ENCODE data around the gene SLC9A9.

Gene SLC9A9

GRCh38 chr3:143617050-143617449 is 231.2 kb downstream of the SLC9A9 start:
- no peak overlapping the region for H3K4me3 Mint-ChIP-seq
- ATAC-seq: no peak
- H3K27ac Mint-ChIP-seq: no peak overlapping the region

GRCh38 chr3:143613226-143613625 is 235.0 kb downstream of the SLC9A9 start:
- Mint-ChIP-seq H3K4me1 (no peaks in the 10 kb centered on the region), H3K4me3 (no peak overlapping the region), H3K27me3 (no peaks in the 10 kb centered on the region), H3K27ac (no peak overlapping the region), H3K36me3 (peaks cover 12% of the 10 kb centered on the region), H3K9me3 (no peaks in the 10 kb centered on the region)
- ATAC-seq: no peak

More at GRCh38 chr3:143617050-143617449, 231.2 kb downstream of the SLC9A9 start:
- Mint-ChIP-seq H3K27me3 (no peaks in the 10 kb centered on the region), H3K4me1 (no peaks in the 10 kb centered on the region), H3K9me3 (no peaks in the 10 kb centered on the region), H3K36me3 (peaks cover 13% of the 10 kb centered on the region)

- Mint-ChIP-seq H3K36me3 (peaks cover 7% of the 10 kb centered on the region), H3K4me3 (no peak overlapping the region), H3K27me3 (no peaks in the 10 kb centered on the region), H3K4me1 (no peaks in the 10 kb centered on the region), H3K9me3 (no peaks in the 10 kb centered on the region), H3K27ac (no peak overlapping the region)
- no peak for ATAC-seq
Measured at GRCh38 chr3:143612541-143612940, 235.7 kb downstream of the SLC9A9 start.

GRCh38 chr3:143608966-143609365 is 239.3 kb downstream of the SLC9A9 start:
- Mint-ChIP-seq H3K4me1 (peaks cover 8% of the 10 kb centered on the region), H3K27me3 (no peaks in the 10 kb centered on the region), H3K36me3 (peaks cover 7% of the 10 kb centered on the region), H3K27ac (no peak overlapping the region), H3K9me3 (no peaks in the 10 kb centered on the region), H3K4me3 (no peak overlapping the region)
- no peak for ATAC-seq

- Mint-ChIP-seq H3K9me3 (no peaks in the 10 kb centered on the region), H3K4me1 (peaks cover 8% of the 10 kb centered on the region), H3K36me3 (no peaks in the 10 kb centered on the region), H3K27me3 (no peaks in the 10 kb centered on the region), H3K27ac (no peak overlapping the region), H3K4me3 (no peak overlapping the region)
- ATAC-seq: no peak
Measured at GRCh38 chr3:143605233-143605950, 242.9 kb downstream of the SLC9A9 start.

DNA sequence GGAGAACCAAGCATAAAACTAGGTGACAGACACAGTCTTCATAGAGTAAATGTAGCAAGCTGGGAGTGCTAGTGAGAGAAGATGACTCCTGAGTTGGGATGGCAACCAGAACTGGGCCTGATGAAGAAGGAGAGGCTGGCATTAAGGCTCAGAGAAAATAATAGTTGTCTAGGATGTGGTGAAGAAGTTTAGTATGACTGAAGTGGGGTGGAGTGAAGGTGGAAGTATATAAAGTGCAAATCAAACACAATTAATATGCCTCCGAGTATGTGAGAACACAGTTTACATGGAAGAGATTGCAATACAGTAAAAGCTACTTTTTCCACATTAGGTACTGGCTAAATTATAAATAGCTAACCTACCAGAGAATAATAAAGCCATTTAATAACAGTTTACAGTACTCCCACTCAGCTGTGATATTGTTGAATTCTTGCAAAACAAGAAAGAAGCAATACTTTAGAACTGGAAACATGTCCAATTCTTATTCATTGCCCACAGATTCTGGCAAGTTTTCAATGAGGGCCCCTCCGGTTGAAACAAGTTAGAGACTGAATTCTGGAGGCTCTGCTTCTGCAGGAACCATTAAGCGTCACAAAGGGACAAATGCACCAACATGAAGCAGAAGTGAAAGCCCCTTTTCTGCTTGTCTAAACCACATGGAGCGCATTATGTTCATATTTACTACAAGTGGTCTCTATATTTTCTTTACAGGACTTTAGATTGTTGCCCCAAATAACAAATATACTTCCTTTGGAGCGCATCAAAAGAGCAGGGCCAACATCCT is 243.7 kb downstream of the SLC9A9 start:
- peaks cover 8% of the 10 kb centered on the region for H3K4me1 Mint-ChIP-seq
- no peaks in the 10 kb centered on the region for H3K9me3 Mint-ChIP-seq
- no peaks in the 10 kb centered on the region for H3K27me3 Mint-ChIP-seq
- ATAC-seq: peak; percentile 67
- H3K4me3 Mint-ChIP-seq: no peak overlapping the region
- no peak overlapping the region for H3K27ac Mint-ChIP-seq
- no peaks in the 10 kb centered on the region for H3K36me3 Mint-ChIP-seq

GRCh38 chr3:143603774-143604173 is 244.5 kb downstream of the SLC9A9 start:
- ATAC-seq: no peak
- no peaks in the 10 kb centered on the region for H3K36me3 Mint-ChIP-seq
- H3K4me1 Mint-ChIP-seq: peaks cover 8% of the 10 kb centered on the region
- H3K27me3 Mint-ChIP-seq: no peaks in the 10 kb centered on the region
- H3K9me3 Mint-ChIP-seq: no peaks in the 10 kb centered on the region
- H3K4me3 Mint-ChIP-seq: no peak overlapping the region
- no peak overlapping the region for H3K27ac Mint-ChIP-seq

DNA sequence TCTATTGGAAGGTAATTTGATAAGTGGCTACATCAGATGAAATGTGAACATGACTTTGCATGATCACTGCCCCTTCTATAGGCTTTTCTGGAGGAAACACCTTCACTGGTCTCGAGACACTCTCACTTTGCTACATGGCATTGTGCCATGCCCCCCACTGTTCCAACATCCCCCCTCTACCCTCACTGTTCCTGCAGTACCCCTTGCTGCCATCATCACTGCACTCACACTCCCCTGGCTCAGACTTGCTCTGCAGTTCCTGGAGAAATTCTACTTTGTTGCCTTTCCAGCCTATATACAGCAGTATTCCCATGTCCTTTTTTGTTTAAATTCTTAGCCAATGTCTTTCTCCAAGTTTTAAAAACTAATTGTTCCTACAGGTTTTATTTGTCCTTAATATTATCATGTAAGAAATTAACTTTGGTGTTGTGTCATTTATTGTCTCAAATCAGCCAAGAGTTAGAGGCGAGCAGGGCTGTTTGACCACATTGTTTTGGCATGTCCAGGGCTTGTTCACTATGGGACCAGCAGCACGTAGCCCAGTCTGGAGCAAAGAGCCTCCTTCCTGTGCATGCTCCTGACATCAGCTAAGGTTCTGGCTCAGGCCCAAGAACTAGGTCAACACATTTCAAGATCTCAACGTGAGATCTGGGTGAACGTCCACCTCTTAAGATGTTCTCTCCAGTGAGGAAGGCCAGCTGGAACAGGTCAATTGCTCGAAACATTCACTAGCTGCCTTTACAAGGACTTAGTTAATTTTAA is 246.4 kb downstream of the SLC9A9 start:
- Mint-ChIP-seq H3K27ac (no peak overlapping the region), H3K4me3 (no peak overlapping the region), H3K9me3 (no peaks in the 10 kb centered on the region), H3K4me1 (peaks cover 8% of the 10 kb centered on the region), H3K27me3 (no peaks in the 10 kb centered on the region), H3K36me3 (no peaks in the 10 kb centered on the region)
- ATAC-seq: no peak

DNA sequence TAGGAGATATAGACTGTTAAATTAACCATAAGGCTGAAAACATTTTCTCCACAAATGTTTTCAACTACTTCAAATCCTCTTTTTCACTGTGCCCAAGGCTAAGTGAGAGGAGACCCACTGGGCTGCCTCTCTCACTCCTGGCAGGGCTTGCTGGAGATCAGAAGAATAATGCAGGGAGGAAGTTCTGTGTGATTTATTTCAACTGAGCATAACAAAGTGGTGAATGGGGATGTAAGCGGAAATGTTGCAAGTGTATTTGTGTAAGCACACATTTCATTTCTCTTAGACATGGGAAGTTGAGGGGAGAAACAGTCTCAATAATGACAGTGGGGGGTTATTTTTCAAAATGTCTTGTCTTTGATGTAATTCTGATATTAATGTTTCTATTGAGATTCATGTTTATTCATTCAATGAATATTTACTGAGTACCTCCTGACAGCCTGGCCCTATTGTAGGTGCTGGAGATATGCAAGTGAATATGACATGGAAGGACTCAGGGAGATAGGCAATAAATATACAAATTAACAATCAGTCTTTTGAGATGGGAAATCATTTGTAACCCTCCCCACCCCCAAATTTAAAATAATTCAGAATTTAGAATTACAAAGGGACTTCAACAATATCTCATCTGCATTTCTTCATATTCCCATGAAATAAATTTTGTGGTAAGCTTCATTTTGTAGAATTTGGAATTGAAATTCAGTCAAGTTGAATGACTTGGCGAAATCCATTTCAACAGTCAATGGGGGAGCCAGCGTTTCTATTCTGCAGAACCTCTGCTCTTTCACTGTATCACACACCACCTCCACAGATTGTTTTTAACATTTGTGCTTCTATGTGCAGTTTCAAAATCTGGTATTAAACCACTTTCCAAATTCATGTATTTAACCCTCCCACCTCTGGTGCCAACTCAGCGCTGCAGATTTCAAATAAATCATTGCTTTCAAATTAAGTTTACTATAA is 247.2 kb downstream of the SLC9A9 start:
- no peaks in the 10 kb centered on the region for H3K9me3 Mint-ChIP-seq
- no peak overlapping the region for H3K4me3 Mint-ChIP-seq
- H3K27me3 Mint-ChIP-seq: no peaks in the 10 kb centered on the region
- H3K36me3 Mint-ChIP-seq: no peaks in the 10 kb centered on the region
- no peak overlapping the region for H3K27ac Mint-ChIP-seq
- no peak for ATAC-seq
- peaks cover 8% of the 10 kb centered on the region for H3K4me1 Mint-ChIP-seq

GRCh38 chr3:143597774-143598652 is 250.3 kb downstream of the SLC9A9 start:
- Mint-ChIP-seq H3K27me3 (no peaks in the 10 kb centered on the region), H3K36me3 (no peaks in the 10 kb centered on the region), H3K4me3 (no peak overlapping the region), H3K4me1 (peaks cover 9% of the 10 kb centered on the region), H3K27ac (no peak overlapping the region), H3K9me3 (no peaks in the 10 kb centered on the region)
- ATAC-seq: no peak

DNA sequence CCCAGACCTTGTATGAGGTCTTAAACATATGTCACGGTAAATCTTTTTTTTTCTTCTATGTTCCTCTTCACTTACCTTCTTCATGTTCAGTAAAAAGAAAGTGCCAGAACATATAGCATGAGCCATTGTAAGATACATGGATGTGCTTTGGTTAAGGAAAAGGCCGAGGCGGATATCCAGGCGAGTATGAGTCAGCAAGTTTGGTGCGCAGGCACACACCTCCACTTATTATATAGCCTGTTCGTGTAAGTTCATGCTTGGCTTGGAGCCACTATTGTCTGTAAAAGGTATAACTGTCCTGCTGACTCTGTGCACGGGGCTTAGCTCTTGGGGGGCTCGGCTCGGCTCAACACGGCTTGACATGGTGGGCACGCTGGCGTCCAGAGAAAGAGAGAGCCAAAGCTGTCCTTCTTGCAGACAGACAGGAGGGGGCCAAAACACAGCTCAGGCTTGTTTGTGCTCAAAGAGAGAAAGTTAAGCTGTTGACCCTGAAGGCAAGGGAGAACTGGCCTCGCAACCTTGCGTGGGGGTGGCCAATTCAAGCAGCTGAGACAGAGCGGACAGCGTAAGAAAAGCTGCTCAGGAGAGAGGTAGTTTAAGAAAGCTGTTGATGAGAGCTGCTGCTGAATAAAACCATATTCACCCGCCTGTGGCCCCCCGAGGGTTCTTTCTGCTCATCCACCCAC is 251.2 kb downstream of the SLC9A9 start:
- no peak for ATAC-seq
- Mint-ChIP-seq H3K4me1 (peaks cover 9% of the 10 kb centered on the region), H3K27ac (no peak overlapping the region), H3K9me3 (no peaks in the 10 kb centered on the region), H3K27me3 (no peaks in the 10 kb centered on the region), H3K36me3 (no peaks in the 10 kb centered on the region), H3K4me3 (no peak overlapping the region)

DNA sequence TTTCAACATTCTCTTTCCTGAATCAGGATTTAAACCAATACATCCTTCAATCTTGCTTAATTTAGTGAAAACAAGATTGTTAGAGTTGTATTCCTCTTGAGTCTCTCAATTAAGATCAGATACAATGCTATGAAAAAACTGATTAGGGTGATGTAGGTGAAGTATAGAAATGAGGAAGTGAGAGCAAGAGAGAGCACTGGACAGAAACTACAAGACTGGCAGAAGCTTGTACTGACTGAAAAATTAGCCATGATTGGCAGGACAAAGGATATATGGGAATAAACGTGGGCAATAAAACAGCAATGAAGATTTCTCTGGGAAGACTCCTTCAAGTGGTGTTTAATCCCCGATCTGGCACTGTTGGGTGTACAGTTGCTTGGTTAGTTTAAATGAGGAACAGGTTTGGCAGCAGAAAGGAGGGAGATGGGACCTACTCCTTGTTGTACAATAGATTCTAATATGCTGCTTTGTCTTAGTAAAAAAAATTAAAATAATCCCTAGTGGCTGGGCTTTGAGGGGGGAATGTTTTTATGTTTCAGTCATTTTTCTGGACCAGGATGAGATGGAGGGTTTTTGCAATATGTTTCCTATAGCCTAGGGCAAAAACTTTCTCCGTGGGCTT is 252.7 kb downstream of the SLC9A9 start:
- Mint-ChIP-seq H3K4me1 (peaks cover 9% of the 10 kb centered on the region), H3K27me3 (no peaks in the 10 kb centered on the region), H3K36me3 (no peaks in the 10 kb centered on the region), H3K27ac (peak overlapping the region; percentile 1), H3K4me3 (no peak overlapping the region), H3K9me3 (no peaks in the 10 kb centered on the region)
- ATAC-seq: peak; percentile 84

- Mint-ChIP-seq H3K9me3 (no peaks in the 10 kb centered on the region), H3K27ac (no peak overlapping the region), H3K4me3 (no peak overlapping the region), H3K4me1 (peaks cover 9% of the 10 kb centered on the region), H3K27me3 (no peaks in the 10 kb centered on the region), H3K36me3 (no peaks in the 10 kb centered on the region)
- ATAC-seq: no peak
Measured at GRCh38 chr3:143594206-143594605, 254.1 kb downstream of the SLC9A9 start.
